KOPT-K1 (cell line): ENCODE results near the gene NOD1.
A peak's percentile ranks its signal among the peaks of the same experiment; 100 is the strongest.
"Not testable (repeated sequence)": the region's sequence is repeated elsewhere in the genome, so short reads cannot be mapped to it uniquely, and the experiment has no call there.

Experiments used
- H3K27ac ChIP-seq: fragments of 200-600 bp; sonication (generic); 2 replicates; pipeline ENCODE4 v1.5.1; 2016; ENCODE audit warnings: antibody characterized with exemption, mild to moderate bottlenecking, low read depth, low read length; ENCODE audit not compliant: poor library complexity, severe bottlenecking
- H3K36me3 ChIP-seq: fragments of 200-600 bp; sonication (generic); 2 replicates; pipeline ENCODE4 v1.5.1; 2017; ENCODE audit warnings: antibody characterized with exemption, mild to moderate bottlenecking, low read length, moderate library complexity; ENCODE audit not compliant: insufficient read depth
- H3K9me3 ChIP-seq: fragments of 200-600 bp; sonication (generic); 2 replicates; pipeline ENCODE4 v1.5.1; 2017; ENCODE audit warnings: antibody characterized with exemption, low read length, mild to moderate bottlenecking; ENCODE audit not compliant: insufficient read depth, poor library complexity, severe bottlenecking

The NOD1 gene

GRCh38 chr7:30478349-30479201 is at the start of gene NOD1:
Gene NOD1 (minus strand): TSS chr7:30478784. CDS start chr7:30456921, 21,863 bp downstream.
- H3K9me3 ChIP-seq: no peaks in the 10 kb centered on the region
- peak within 1 kb of the TSS; percentile 91 for H3K27ac ChIP-seq
- H3K36me3 ChIP-seq: peaks cover 15% of the 10 kb centered on the region; the same call in 1 of the 2 replicates

- not testable (repeated sequence) for H3K27ac ChIP-seq, H3K36me3 ChIP-seq, H3K9me3 ChIP-seq
Observed at GRCh38 chr7:30527297-30527696, 48.7 kb upstream of the NOD1 start.

GRCh38 chr7:30526163-30526562 is 47.6 kb upstream of the NOD1 start:
- Histone ChIP-seq H3K9me3 (no peaks in the 10 kb centered on the region), H3K27ac (no peak overlapping the region), H3K36me3 (no peaks in the 10 kb centered on the region)

- no peak overlapping the region for H3K27ac ChIP-seq
- H3K36me3 ChIP-seq: no peaks in the 10 kb centered on the region
- no peaks in the 10 kb centered on the region for H3K9me3 ChIP-seq
Observed at GRCh38 chr7:30525429-30525828, 46.8 kb upstream of the NOD1 start.

GRCh38 chr7:30524545-30524944 is 46.0 kb upstream of the NOD1 start:
- H3K9me3 ChIP-seq: no peaks in the 10 kb centered on the region
- no peaks in the 10 kb centered on the region for H3K36me3 ChIP-seq
- no peak overlapping the region for H3K27ac ChIP-seq

- no peaks in the 10 kb centered on the region for H3K9me3 ChIP-seq
- H3K27ac ChIP-seq: no peak overlapping the region
- no peaks in the 10 kb centered on the region for H3K36me3 ChIP-seq
Observed at GRCh38 chr7:30523466-30523865, 44.9 kb upstream of the NOD1 start.

- Histone ChIP-seq H3K27ac (no peak overlapping the region), H3K9me3 (no peaks in the 10 kb centered on the region), H3K36me3 (no peaks in the 10 kb centered on the region)
Observed at GRCh38 chr7:30522159-30522558, 43.6 kb upstream of the NOD1 start.

- Histone ChIP-seq H3K36me3 (no peaks in the 10 kb centered on the region), H3K27ac (no peak overlapping the region), H3K9me3 (no peaks in the 10 kb centered on the region)
Observed at GRCh38 chr7:30521532-30521931, 42.9 kb upstream of the NOD1 start.

- H3K27ac ChIP-seq: no peak overlapping the region
- H3K36me3 ChIP-seq: no peaks in the 10 kb centered on the region
- H3K9me3 ChIP-seq: no peaks in the 10 kb centered on the region
Observed at GRCh38 chr7:30519122-30519521, 40.5 kb upstream of the NOD1 start.

- no peak overlapping the region for H3K27ac ChIP-seq
- H3K36me3 ChIP-seq: no peaks in the 10 kb centered on the region
- H3K9me3 ChIP-seq: no peaks in the 10 kb centered on the region
Observed at GRCh38 chr7:30515761-30516160, 37.2 kb upstream of the NOD1 start.

GRCh38 chr7:30514776-30515175 is 36.2 kb upstream of the NOD1 start:
- Histone ChIP-seq H3K9me3 (no peaks in the 10 kb centered on the region), H3K27ac (no peak overlapping the region), H3K36me3 (no peaks in the 10 kb centered on the region)

- no peaks in the 10 kb centered on the region for H3K9me3 ChIP-seq
- H3K27ac ChIP-seq: no peak overlapping the region
- H3K36me3 ChIP-seq: no peaks in the 10 kb centered on the region
Observed at GRCh38 chr7:30514177-30514576, 35.6 kb upstream of the NOD1 start.

- H3K36me3 ChIP-seq: no peaks in the 10 kb centered on the region
- H3K9me3 ChIP-seq: no peaks in the 10 kb centered on the region
- H3K27ac ChIP-seq: no peak overlapping the region
Observed at GRCh38 chr7:30513762-30514161, 35.2 kb upstream of the NOD1 start.

- Histone ChIP-seq H3K36me3 (no peaks in the 10 kb centered on the region), H3K27ac (no peak overlapping the region), H3K9me3 (no peaks in the 10 kb centered on the region)
Observed at GRCh38 chr7:30511973-30512662, 33.5 kb upstream of the NOD1 start.

- no peak overlapping the region for H3K27ac ChIP-seq
- H3K9me3 ChIP-seq: no peaks in the 10 kb centered on the region
- no peaks in the 10 kb centered on the region for H3K36me3 ChIP-seq
Observed at GRCh38 chr7:30511494-30511893, 32.9 kb upstream of the NOD1 start.
